Stimulated activated CD4-positive, alpha-beta T cell treated with anti-CD3 and anti-CD28 coated beads, Interleukin-2, amount 100 ng/mL, for 48 hours (primary cell): ENCODE data around the gene IRF1.
"Not testable (repeated sequence)": the region's sequence is repeated elsewhere in the genome, so short reads cannot be mapped to it uniquely, and the experiment has no call there.

ENCODE experiments used
- DNase-seq, 2 donors: peaks; one replicate each; pipeline ENCODE4 v3.0.0-alpha.2; 2020

Gene IRF1

DNA sequence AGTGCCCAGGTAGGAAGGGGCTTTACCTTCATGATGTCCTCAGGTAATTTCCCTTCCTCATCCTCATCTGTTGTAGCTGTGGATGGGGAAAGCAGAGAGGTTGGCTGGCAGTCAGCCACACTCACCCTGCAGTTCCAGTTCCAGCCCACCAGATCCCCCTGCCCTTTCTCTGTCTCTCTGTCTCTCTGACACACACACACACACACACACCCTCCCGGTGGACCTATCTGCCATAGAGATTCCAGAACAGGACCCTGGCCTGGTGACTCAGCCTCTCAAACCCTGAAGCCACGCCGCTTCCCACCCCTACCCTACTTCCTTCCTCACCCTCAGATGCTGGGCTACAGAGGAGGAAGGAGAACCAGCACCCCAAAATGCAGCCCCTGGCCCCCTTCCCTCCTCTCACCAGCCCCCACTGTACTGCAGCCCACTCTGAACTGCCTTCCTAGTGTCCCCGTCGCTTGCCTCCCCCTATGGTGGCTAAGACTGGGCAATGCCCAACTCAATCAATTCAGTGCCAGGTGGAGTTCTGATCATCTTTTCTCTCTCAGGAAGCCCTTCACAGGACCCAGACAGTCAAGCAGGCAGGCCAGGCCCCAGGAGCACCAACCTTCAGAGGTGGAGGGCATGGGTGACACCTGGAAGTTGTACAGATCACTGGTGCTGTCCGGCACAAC is 4.8 kb downstream of the IRF1 start:
- no peak for DNase-seq

DNA sequence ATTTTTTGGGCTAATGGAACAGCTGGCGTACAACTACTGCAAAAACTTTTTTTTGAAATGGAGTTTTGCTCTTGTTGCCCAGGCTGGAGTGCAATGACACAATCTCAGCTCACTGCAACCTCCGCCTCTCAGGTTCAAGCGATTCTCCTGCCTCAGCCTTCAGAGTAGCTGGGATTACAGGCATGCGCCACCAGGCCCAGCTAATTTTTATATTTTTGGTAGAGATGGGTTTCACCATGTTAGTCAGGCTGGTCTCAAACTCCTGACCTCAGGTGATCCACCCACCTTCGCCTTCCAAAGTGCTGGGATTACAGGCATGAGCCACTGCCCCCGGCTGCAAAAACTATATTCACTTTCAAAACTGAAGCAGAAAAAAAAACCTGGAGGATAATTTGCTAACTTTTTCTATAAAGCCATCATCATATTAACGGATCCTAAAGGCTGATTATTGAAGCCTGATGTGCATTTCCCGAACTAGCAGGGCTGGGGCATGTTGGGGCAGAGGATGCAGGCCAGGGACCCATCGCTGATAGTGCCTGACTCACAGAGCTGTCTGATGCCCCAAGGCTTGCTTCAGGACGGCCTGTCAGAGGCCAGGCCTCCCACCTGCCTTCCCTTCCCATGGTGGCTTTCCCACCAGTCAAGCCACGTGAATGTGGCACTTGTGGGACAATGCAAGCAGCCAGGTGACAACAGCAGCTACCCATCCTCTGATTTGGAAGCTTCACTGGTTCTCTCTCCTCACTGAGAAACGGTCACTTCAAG is 5.5 kb downstream of the IRF1 start:
- DNase-seq: not testable (repeated sequence)

DNA sequence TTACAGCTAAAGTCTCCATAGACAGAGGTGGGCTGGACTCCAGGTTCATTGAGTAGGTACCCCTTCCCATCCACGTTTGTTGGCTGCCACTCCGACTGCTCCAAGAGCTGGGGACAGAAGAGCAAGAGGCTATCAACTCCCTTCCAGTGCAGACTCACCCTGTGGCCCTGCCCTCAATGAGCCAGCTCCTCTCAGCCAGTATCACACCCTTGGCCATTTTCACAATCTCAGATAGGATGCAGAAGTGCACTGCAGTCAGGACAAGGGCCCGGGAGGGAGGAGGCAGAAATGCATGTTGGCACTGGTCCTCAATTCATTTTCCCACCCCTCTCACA is 6.2 kb downstream of the IRF1 start:
- no peak for DNase-seq

DNA sequence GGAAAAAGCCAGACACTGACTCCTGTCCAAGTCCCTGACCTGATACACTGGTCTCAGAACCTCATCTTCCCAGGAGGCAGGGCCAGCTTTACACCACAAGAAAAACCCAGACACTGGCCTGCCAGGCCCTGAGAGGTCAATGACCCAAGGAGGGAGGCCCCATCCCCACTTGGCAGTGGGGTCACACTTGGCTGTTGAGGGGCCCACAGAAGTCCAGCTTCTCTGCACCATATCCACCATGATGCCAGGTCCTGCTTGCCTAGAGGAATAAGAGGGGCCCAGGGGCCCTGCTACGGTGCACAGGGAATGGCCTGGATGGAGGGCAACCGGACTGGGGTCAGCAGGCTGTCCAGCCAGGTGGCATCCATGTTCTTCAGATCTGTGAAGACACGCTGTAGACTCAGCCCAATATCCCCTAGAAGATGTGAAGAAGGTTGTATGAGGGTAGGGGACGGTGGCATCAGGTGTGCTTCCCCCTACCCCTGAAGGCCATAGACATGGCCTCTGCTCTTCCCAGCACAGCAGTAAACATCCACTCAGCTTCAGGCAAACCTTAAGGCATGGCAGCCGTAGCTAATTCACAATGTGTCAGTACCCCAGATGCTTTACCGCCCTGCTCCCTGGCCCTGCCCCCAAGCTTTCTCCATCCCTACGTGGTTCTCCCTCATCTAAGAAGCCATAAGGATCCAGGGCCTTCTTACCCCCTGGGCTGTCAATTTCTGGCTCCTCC is 6.7 kb downstream of the IRF1 start:
- DNase-seq: no peak

DNA sequence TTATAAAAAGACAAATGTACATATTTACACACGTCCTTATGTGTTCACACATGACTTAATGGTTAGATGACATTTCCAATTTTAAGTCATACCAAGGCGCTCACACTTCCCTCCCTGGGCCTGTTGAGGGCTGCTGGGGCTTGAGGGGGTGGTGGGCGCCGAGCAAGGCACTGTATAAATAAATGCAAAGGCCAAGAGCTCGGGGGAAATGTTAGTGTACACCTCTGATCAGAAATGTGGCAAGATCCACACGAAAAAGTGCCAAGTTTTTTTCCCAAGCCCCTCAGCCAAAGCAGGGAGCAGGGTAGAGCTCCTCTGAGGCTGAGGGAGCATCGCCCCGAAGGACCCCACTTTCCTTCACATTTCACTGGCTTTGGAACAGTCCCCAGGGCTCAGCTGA is 7.5 kb downstream of the IRF1 start:
- DNase-seq: no peak

- no peak for DNase-seq
These were observed 8.9 kb downstream of the IRF1 start for GRCh38 chr5:132481596-132482211.

- DNase-seq: no peak
These were observed 9.5 kb downstream of the IRF1 start for GRCh38 chr5:132480893-132481595.

GRCh38 chr5:132480546-132480892 is 10.1 kb downstream of the IRF1 start:
- DNase-seq: no peak

GRCh38 chr5:132480042-132480441 is 10.5 kb downstream of the IRF1 start:
- no peak for DNase-seq

GRCh38 chr5:132479111-132479951 is 11.2 kb downstream of the IRF1 start:
- DNase-seq: no peak

GRCh38 chr5:132478366-132478871 is 12.2 kb downstream of the IRF1 start:
- no peak for DNase-seq

GRCh38 chr5:132477784-132478365 is 12.7 kb downstream of the IRF1 start:
- no peak for DNase-seq

- no peak for DNase-seq
These were observed 13.4 kb downstream of the IRF1 start for GRCh38 chr5:132476876-132477781.

DNA sequence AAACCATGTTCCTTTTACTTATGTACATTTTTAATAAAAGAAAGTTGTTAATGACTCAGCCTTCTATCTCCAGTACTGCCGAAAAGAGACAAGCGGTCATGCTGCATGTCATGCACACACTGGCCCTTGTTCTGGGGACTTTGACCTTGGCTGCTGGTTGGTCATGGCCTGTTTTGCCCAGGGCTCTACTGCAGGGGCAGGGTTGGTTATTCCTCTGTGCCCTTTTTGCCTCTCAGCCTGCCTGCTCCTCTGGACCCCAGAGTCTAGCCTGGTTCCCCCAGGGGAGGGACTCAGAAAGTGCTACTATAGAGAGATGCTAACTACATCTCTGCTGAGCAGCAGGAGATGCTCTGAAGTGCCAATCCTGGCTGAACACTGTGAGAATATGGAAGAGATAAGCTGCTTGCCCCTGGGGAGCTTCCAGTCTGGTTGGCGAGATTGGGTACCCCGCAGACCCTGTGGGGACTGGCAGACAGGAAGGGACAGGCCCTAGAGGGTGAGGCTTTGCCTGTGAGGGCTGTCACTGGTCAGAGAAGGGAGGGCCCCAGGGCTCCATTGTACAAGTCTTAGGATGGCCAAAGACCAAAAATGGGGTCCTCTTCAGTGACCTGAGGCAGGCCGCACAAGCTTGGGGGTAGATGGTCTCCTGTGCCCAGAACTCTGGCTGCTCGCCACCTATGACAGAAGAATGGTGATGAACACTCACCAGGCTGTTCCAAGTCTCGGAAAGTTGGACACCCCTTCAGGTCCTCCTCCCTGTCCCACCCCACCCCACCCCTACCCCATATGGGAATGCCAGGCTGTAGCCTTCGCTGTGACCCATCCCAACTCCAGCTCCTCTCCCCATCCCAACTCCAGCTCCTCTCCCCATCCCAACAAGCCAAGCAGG is 14.3 kb downstream of the IRF1 start:
- DNase-seq: no peak

GRCh38 chr5:132475497-132475882 is 15.1 kb downstream of the IRF1 start:
- DNase-seq: no peak

- DNase-seq: no peak
These were observed 15.6 kb downstream of the IRF1 start for GRCh38 chr5:132474881-132475496.

GRCh38 chr5:132474131-132474723 is 16.3 kb downstream of the IRF1 start:
- no peak for DNase-seq

- no peak for DNase-seq
These were observed 16.9 kb downstream of the IRF1 start for GRCh38 chr5:132473668-132474067.
